Adrenal gland (tissue), 5 donors: Measurements from ENCODE around the gene ALDH7A1.

ENCODE experiments used
- POLR2A ChIP-seq, 2 donors: fragments of 450-650 bp; IDR thresholded peaks; one replicate each; pipeline ENCODE4 v1.6.1; 2017; ENCODE audit warnings: antibody characterized with exemption in 2 of 2, mild to moderate bottlenecking in 2 of 2, moderate library complexity in 1 of 2
- TF ChIP-seq, protein P1 (sequence below), 6 experiments: fragments of 450-650 bp in 4 of 6; fragments of 200-600 bp in 2 of 6; sonication (generic) in 1 of 6; IDR thresholded peaks; 1 replicate in 5 of 6; 2 replicates in 1 of 6; pipeline versions ENCODE4 v1.5.1 to v1.8.0; 2016 to 2021; ENCODE audit warnings: antibody characterized with exemption in 6 of 6, mild to moderate bottlenecking in 2 of 6, moderate library complexity in 1 of 6
- donor health status: DM: no; HTN: no; CAD: no.

DNA sequence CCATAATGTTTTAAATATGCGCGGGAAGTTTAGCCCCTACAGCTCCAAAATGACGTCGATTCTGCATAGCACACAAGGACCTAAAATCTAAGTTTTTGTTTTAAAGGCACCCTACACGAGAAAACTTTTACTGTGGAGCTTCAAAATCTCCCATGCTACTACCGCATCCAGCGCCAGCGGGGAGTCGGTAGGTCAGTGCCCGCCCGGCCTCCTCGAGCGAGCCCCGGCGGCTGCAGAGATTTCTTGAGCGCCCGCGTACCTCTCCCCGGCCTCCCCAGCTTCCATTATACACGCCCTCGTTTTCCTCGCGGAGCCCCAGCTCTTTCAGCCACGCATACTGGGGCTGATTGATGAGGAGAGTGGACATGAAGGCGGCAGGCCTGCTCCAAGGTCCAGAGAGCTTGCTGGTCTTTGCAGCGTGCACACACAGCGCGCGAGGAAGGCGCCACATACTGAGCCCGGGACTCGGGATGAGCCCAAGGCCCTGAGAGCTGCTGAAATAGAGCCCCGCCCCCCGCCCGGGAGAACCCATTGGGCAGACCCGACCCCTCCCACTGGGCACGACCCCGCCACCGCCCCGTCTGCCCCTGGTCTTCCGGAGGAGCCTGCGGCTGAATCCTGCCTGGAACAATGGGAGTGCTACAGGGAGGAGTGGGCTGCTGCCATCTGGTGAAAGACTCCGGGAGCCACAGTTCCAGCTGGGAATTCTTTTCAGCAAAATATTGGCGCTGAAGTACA, at the start of gene ALDH7A1:
- peak; percentile 42 to 82 for TF ChIP-seq POLR2A (IDR thresholded peaks at IDR 0.05)
- TF ChIP-seq, protein P1, sequence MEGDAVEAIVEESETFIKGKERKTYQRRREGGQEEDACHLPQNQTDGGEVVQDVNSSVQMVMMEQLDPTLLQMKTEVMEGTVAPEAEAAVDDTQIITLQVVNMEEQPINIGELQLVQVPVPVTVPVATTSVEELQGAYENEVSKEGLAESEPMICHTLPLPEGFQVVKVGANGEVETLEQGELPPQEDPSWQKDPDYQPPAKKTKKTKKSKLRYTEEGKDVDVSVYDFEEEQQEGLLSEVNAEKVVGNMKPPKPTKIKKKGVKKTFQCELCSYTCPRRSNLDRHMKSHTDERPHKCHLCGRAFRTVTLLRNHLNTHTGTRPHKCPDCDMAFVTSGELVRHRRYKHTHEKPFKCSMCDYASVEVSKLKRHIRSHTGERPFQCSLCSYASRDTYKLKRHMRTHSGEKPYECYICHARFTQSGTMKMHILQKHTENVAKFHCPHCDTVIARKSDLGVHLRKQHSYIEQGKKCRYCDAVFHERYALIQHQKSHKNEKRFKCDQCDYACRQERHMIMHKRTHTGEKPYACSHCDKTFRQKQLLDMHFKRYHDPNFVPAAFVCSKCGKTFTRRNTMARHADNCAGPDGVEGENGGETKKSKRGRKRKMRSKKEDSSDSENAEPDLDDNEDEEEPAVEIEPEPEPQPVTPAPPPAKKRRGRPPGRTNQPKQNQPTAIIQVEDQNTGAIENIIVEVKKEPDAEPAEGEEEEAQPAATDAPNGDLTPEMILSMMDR (IDR thresholded peaks at IDR 0.05), result peak in 5 of 6 experiments; percentile 8 to 52 (median 41)
